CD4-positive, CD25-positive, alpha-beta regulatory T cell (primary cell): Measurements from ENCODE around the gene ACYP2. TPM values are rescaled to one million over a fixed set of nuclear protein-coding genes. Genes with fewer than 3 reads are reported as not detected.
"Not testable (repeated sequence)": the region's sequence is repeated elsewhere in the genome, so short reads cannot be mapped to it uniquely, and the experiment has no call there.

Experiments used
- ATAC-seq, 2 donors: fragments of 150-1000 bp; cut with Tn5 transposase; one replicate each; pipeline ENCODE4 v1.10.0; 2021; ENCODE audit warnings: low read depth in 2 of 2, moderate number of reproducible peaks in 2 of 2, moderate library complexity in 1 of 2
- DNase-seq, 3 donors: peaks; one replicate each; pipeline versions ENCODE4 v3.0.0 to v3.0.0-alpha.2; 2012 to 2022; ENCODE audit warnings: mixed read lengths in 1 of 3
- H3K27ac ChIP-seq: one replicate; pipeline ENCODE4 v1.7.0; 2013; ENCODE audit warnings: mild to moderate bottlenecking, low read length; ENCODE audit not compliant: insufficient read depth, poor library complexity, severe bottlenecking
- H3K27me3 ChIP-seq: one replicate; pipeline ENCODE4 v1.7.0; 2013; ENCODE audit warnings: low read length; ENCODE audit not compliant: control insufficient read depth, insufficient read depth
- H3K36me3 ChIP-seq: one replicate; pipeline ENCODE4 v1.7.0; 2013; ENCODE audit warnings: mild to moderate bottlenecking, low read length, moderate library complexity; ENCODE audit not compliant: control insufficient read depth, insufficient read depth
- H3K4me1 ChIP-seq: 2 replicates; pipeline ENCODE4 v1.7.0; 2013; ENCODE audit warnings: mild to moderate bottlenecking, low read length; ENCODE audit not compliant: insufficient read depth, control insufficient read depth, poor library complexity, severe bottlenecking
- H3K4me3 ChIP-seq: one replicate; pipeline ENCODE4 v1.7.0; 2013; ENCODE audit warnings: low read depth, mild to moderate bottlenecking, low read length, moderate library complexity
- H3K9me3 ChIP-seq, 2 experiments: 1 replicate in 1 of 2; 2 replicates in 1 of 2; pipeline ENCODE4 v1.7.0; 2013; ENCODE audit warnings: low read length in 2 of 2, mild to moderate bottlenecking in 1 of 2, moderate library complexity in 1 of 2; ENCODE audit not compliant: control insufficient read depth in 2 of 2
- H3K27ac Mint-ChIP-seq, 3 donors: one replicate each; pipeline ENCODE4 v1.8.0; 2020 to 2022; ENCODE audit warnings: mild to moderate bottlenecking in 3 of 3, mixed read lengths in 3 of 3, moderate library complexity in 2 of 3
- H3K27me3 Mint-ChIP-seq: one replicate; pipeline ENCODE4 v1.8.0; 2022; ENCODE audit warnings: mild to moderate bottlenecking, mixed read lengths
- H3K36me3 Mint-ChIP-seq: one replicate; pipeline ENCODE4 v1.8.0; 2020; ENCODE audit warnings: mixed read lengths
- H3K4me1 Mint-ChIP-seq, 4 donors: one replicate each; pipeline ENCODE4 v1.8.0; 2020 to 2022; ENCODE audit warnings: mixed read lengths in 4 of 4, mild to moderate bottlenecking in 1 of 4
- H3K4me3 Mint-ChIP-seq, 4 donors: one replicate each; pipeline ENCODE4 v1.8.0; 2020 to 2022; ENCODE audit warnings: mild to moderate bottlenecking in 4 of 4, mixed read lengths in 4 of 4, moderate library complexity in 3 of 4
- H3K9me3 Mint-ChIP-seq, 7 donors: one replicate each; pipeline ENCODE4 v1.8.0; 2020 to 2022; ENCODE audit warnings: mixed read lengths in 7 of 7, mild to moderate bottlenecking in 3 of 7, moderate library complexity in 2 of 7
- polyA plus RNA-seq, 4 donors: library from polyadenylated mRNA; unstranded; fragments of 300-500 nt; fragmentation: Illumina TruSeq; gene quantifications; one replicate each; pipeline ENCODE4 v1.2.3, GENCODE V29; 2021
- total RNA-seq: library from RNA; stranded (reverse); gene quantifications from one replicate; pipeline ENCODE4 v1.2.3, GENCODE V29; 2022

The ACYP2 gene
- total and polyA plus RNA-seq, 5 donors from 2014 or later: 10.6 to 17.3 (median 13.3) TPM

DNA sequence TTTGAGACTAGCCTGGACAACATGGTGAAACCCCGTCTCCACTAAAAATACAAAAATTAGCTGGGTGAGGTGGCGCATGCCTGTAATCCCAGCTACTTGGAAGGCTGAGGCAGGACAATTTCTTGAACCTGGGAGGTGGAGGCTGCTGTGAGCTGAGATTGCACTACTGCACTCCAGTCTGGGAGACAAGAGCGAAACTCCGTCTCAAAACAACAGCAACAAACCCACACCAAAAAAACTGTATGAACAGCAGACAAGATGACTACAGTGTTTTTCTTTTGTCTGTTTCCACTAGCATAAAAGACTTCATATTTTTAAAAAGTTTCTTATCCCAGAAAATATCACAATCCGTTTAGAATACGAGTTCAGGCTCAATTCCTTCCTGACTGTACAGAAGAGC lies 936 bp upstream of the ACYP2 start:
- H3K9me3 ChIP-seq, H3K4me1 ChIP-seq, H3K27me3 ChIP-seq, ATAC-seq, H3K9me3 Mint-ChIP-seq, H3K36me3 ChIP-seq, H3K36me3 Mint-ChIP-seq, H3K27me3 Mint-ChIP-seq, DNase-seq: not testable (repeated sequence)
- peak overlapping the region; percentile 84 to 97 (median 96) for H3K4me3 Mint-ChIP-seq
- H3K4me1 Mint-ChIP-seq: peaks cover 9 to 23% (median 13%) of the 10 kb centered on the region in 4 donors
- Histone ChIP-seq H3K4me3 (peak overlapping the region; percentile 88), H3K27ac (peak overlapping the region; percentile 95)
- H3K27ac Mint-ChIP-seq: peak overlapping the region; percentile 98 to 99 (median 98)

- Mint-ChIP-seq H3K27ac (peak overlapping the region; percentile 98 to 99 (median 98)), H3K4me3 (peak overlapping the region; percentile 84 to 97 (median 96)), H3K36me3 (peaks cover 10% of the 10 kb centered on the region), H3K27me3 (peaks cover 8% of the 10 kb centered on the region), H3K4me1 (peaks cover 9 to 23% (median 13%) of the 10 kb centered on the region in 4 donors), H3K9me3 (peaks cover 0 to 8% (median 0%) of the 10 kb centered on the region in 7 donors)
- no peaks in the 10 kb centered on the region for H3K36me3 ChIP-seq
- DNase-seq: peak in 1 of 3 donors; percentile 7
- no peaks in the 10 kb centered on the region for H3K27me3 ChIP-seq
- H3K27ac ChIP-seq: peak overlapping the region; percentile 95
- no peaks in the 10 kb centered on the region for H3K9me3 ChIP-seq
- no peak for ATAC-seq
- H3K4me1 ChIP-seq: no peaks in the 10 kb centered on the region
- H3K4me3 ChIP-seq: peak overlapping the region; percentile 88
Measured at GRCh38 chr2:54114936-54115283, 505 bp upstream of the ACYP2 start.

DNA sequence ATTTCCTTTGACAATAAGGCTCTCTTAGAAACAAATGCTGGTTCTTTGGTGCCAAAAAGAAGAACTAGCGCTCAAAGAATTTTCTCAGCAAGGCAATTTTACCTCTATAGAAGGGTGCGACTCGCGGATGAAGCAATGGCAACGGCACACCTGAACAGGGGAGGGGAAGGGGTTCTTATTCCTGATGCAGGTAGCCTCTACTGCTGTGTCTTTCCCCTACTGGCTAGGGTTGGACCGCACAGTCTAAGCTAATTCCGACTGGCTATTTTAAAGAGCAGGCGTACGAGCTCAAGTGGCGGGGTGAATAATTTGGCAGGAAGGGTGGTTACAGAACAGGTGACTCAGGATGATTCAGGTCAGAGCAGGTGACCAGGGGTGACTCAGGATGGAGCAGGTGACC lies 1.2 kb downstream of the ACYP2 start:
- H3K4me1 ChIP-seq, H3K27me3 Mint-ChIP-seq, H3K36me3 ChIP-seq, H3K9me3 ChIP-seq, ATAC-seq, H3K9me3 Mint-ChIP-seq, H3K27me3 ChIP-seq, H3K27ac ChIP-seq, H3K4me3 ChIP-seq, DNase-seq: not testable (repeated sequence)
- Mint-ChIP-seq H3K36me3 (peaks cover 17% of the 10 kb centered on the region), H3K27ac (peak overlapping the region; percentile 55 to 98 (median 88)), H3K4me3 (peak overlapping the region; percentile 8 to 96 (median 80)), H3K4me1 (peaks cover 9 to 23% (median 13%) of the 10 kb centered on the region in 4 donors)

GRCh38 chr2:54120950-54121349 lies 5.5 kb downstream of the ACYP2 start:
- H3K36me3 Mint-ChIP-seq: peaks cover 19% of the 10 kb centered on the region
- no peak overlapping the region for H3K27ac ChIP-seq
- no peak overlapping the region for H3K4me3 ChIP-seq
- peaks cover 0 to 9% (median 0%) of the 10 kb centered on the region in 7 donors for H3K9me3 Mint-ChIP-seq
- no peaks in the 10 kb centered on the region for H3K27me3 ChIP-seq
- no peaks in the 10 kb centered on the region for H3K27me3 Mint-ChIP-seq
- H3K36me3 ChIP-seq: peaks cover 3% of the 10 kb centered on the region
- no peaks in the 10 kb centered on the region for H3K9me3 ChIP-seq
- no peak overlapping the region for H3K4me3 Mint-ChIP-seq
- peaks cover under 1 to 8% (median 4%) of the 10 kb centered on the region in 4 donors for H3K4me1 Mint-ChIP-seq
- no peak overlapping the region for H3K27ac Mint-ChIP-seq
- no peak for DNase-seq
- no peaks in the 10 kb centered on the region for H3K4me1 ChIP-seq
- no peak for ATAC-seq

DNA sequence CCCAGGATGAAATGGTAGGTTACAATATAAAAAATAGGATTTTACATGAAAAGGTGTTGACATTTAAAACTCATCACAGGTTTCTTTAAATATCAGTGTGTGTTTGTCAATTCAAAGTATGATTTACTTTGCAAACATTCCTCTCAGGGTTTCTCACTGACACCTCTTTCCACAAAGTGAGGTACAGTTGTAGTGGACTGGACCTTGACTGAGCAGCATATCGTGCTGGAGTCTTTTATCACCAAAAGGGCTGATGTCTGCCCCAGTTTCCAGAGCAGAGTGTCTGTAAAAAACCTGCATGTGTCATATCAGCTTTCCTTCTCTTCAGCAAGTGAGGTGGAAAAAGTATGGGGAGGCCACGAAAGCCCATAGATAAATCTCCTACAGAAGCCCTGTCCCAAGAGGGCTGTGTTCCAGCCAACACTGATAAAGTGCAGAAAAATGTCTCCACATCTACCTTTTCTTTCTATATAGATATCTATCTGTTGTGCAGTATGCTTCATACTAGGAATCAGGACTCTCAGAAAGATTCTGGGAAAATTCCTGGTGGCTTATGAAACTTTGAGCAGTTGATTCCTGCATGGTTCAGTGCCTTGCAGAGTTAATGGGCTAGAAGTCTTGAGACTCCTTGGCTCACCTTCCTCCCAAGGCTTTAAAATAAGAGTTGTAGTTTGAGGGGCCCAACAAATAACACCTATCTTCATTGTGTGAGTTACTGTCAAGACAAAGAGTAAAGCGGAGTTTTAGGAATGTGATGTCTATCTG lies 6.9 kb downstream of the ACYP2 start:
- DNase-seq: no peak
- H3K9me3 ChIP-seq: no peaks in the 10 kb centered on the region
- Mint-ChIP-seq H3K27me3 (peaks cover 4% of the 10 kb centered on the region), H3K9me3 (peaks cover 0 to 5% (median 0%) of the 10 kb centered on the region in 7 donors), H3K4me3 (no peak overlapping the region), H3K4me1 (peaks cover 0 to 3% (median 0%) of the 10 kb centered on the region in 4 donors), H3K36me3 (peaks cover 14% of the 10 kb centered on the region), H3K27ac (no peak overlapping the region)
- H3K36me3 ChIP-seq: peaks cover 3% of the 10 kb centered on the region
- no peaks in the 10 kb centered on the region for H3K4me1 ChIP-seq
- H3K27ac ChIP-seq: no peak overlapping the region
- ATAC-seq: no peak
- no peak overlapping the region for H3K4me3 ChIP-seq
- no peaks in the 10 kb centered on the region for H3K27me3 ChIP-seq

DNA sequence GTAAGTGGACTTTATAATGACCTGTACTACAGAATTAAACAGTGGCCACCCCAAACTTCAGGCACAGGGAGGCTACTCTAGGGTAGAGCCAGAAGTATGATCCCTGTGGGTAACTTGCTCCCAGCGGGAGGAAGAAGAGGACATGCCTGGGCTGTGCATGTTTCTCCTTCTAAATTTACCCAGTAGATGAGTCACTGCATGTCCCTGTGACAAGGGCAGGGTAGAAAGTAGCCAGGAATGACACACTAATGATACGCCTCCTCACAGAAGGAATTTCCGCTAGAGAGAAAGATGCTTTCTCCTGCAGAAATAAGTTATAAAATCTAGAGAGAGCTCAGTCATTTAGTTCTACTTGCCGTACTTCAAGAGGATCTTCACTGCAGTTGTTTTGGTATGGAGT lies 7.5 kb downstream of the ACYP2 start:
- Mint-ChIP-seq H3K36me3 (peaks cover 14% of the 10 kb centered on the region), H3K4me1 (peaks cover 0 to 2% (median 0%) of the 10 kb centered on the region in 4 donors), H3K27me3 (peaks cover 4% of the 10 kb centered on the region), H3K9me3 (peaks cover 0 to 5% (median 0%) of the 10 kb centered on the region in 7 donors), H3K4me3 (no peak overlapping the region), H3K27ac (no peak overlapping the region)
- H3K27me3 ChIP-seq: no peaks in the 10 kb centered on the region
- ATAC-seq (no peak), DNase-seq (no peak)
- no peak overlapping the region for H3K4me3 ChIP-seq
- H3K9me3 ChIP-seq: no peaks in the 10 kb centered on the region
- H3K4me1 ChIP-seq: no peaks in the 10 kb centered on the region
- peaks cover 3% of the 10 kb centered on the region for H3K36me3 ChIP-seq
- H3K27ac ChIP-seq: no peak overlapping the region

DNA sequence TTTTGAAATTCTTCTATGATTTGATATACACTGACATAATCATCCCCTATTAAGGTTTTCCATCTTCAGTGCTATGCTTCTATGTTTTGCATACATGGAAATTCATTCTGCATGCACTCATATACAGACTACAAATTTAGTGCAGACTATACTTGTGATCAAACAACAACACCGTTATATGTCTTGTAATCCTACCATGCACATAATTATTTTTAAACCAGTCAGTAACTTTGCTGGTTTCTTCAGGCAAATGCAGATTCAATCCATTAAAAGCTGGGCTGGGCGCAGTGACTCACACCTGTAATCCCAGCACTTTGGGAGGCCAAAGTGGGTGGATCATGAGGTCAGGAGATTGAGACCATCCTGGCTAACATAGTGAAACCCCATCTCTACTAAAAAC lies 11.8 kb downstream of the ACYP2 start:
- H3K4me1 ChIP-seq, ATAC-seq, H3K4me3 ChIP-seq, H3K4me3 Mint-ChIP-seq, H3K27ac ChIP-seq, H3K9me3 ChIP-seq, H3K4me1 Mint-ChIP-seq, DNase-seq, H3K9me3 Mint-ChIP-seq, H3K27me3 Mint-ChIP-seq, H3K27me3 ChIP-seq, H3K27ac Mint-ChIP-seq, H3K36me3 Mint-ChIP-seq, H3K36me3 ChIP-seq: not testable (repeated sequence)

GRCh38 chr2:54133056-54133455 lies 17.6 kb downstream of the ACYP2 start:
- H3K9me3 ChIP-seq: no peaks in the 10 kb centered on the region
- H3K27ac Mint-ChIP-seq: no peak overlapping the region
- no peaks in the 10 kb centered on the region for H3K36me3 ChIP-seq
- H3K27me3 Mint-ChIP-seq: no peaks in the 10 kb centered on the region
- H3K4me3 Mint-ChIP-seq: no peak overlapping the region
- H3K27ac ChIP-seq: no peak overlapping the region
- DNase-seq (no peak), ATAC-seq (no peak)
- H3K4me3 ChIP-seq: no peak overlapping the region
- no peaks in the 10 kb centered on the region for H3K4me1 ChIP-seq
- H3K4me1 Mint-ChIP-seq: peaks cover 0 to 2% (median 0%) of the 10 kb centered on the region in 4 donors
- no peaks in the 10 kb centered on the region for H3K27me3 ChIP-seq
- peaks cover 12% of the 10 kb centered on the region for H3K36me3 Mint-ChIP-seq
- H3K9me3 Mint-ChIP-seq: peaks cover 0 to 3% (median 0%) of the 10 kb centered on the region in 7 donors
